NCI-H1436 treated with DMSO at 0.1 percent for 48 hours (cell line): ENCODE results near the gene ATMIN.

Experiments used
- DNase-seq: peaks from one replicate; lab custom pipeline; 2025; lab: John Stamatoyannopoulos, UW

ATMIN gene

GRCh38 chr16:81035398-81035974, at the start of gene ATMIN:
ATMIN (plus strand) TSS chr16:81035842; CDS start chr16:81035871, 29 bp downstream.
- DNase-seq: peak; percentile 47

- DNase-seq: no peak
Measured at GRCh38 chr16:80986557-80986956, 49.1 kb upstream of the ATMIN start.

- DNase-seq: no peak
Measured at GRCh38 chr16:80988756-80989155, 46.9 kb upstream of the ATMIN start.

GRCh38 chr16:80989801-80990200, 45.8 kb upstream of the ATMIN start:
- DNase-seq: no peak

GRCh38 chr16:80990577-80990976, 45.1 kb upstream of the ATMIN start:
- no peak for DNase-seq

- DNase-seq: no peak
Measured at GRCh38 chr16:80990978-80991377, 44.7 kb upstream of the ATMIN start.

GRCh38 chr16:80991792-80992430, 43.7 kb upstream of the ATMIN start:
- DNase-seq: no peak

GRCh38 chr16:80992676-80993293, 42.9 kb upstream of the ATMIN start:
- DNase-seq: no peak

GRCh38 chr16:80993307-80993706, 42.3 kb upstream of the ATMIN start:
- no peak for DNase-seq

GRCh38 chr16:80993834-80994233, 41.8 kb upstream of the ATMIN start:
- DNase-seq: no peak

- no peak for DNase-seq
Measured at GRCh38 chr16:80994451-80994850, 41.2 kb upstream of the ATMIN start.

GRCh38 chr16:80996688-80997138, 38.9 kb upstream of the ATMIN start:
- no peak for DNase-seq

GRCh38 chr16:80997139-80997798, 38.4 kb upstream of the ATMIN start:
- no peak for DNase-seq

GRCh38 chr16:80997964-80998620, 37.5 kb upstream of the ATMIN start:
- no peak for DNase-seq

- DNase-seq: no peak
Measured at GRCh38 chr16:81000873-81001272, 34.8 kb upstream of the ATMIN start.

- DNase-seq: no peak
Measured at GRCh38 chr16:81001330-81001729, 34.3 kb upstream of the ATMIN start.

- DNase-seq: no peak
Measured at GRCh38 chr16:81003064-81003463, 32.6 kb upstream of the ATMIN start.

GRCh38 chr16:81003610-81004460, 31.8 kb upstream of the ATMIN start:
- DNase-seq: no peak

GRCh38 chr16:81004646-81005353, 30.8 kb upstream of the ATMIN start:
- DNase-seq: no peak

- no peak for DNase-seq
Measured at GRCh38 chr16:81005610-81006161, 30.0 kb upstream of the ATMIN start.
